Glutamatergic neuron (in vitro differentiated cells): ENCODE results near the gene WDR59. TPM values are rescaled to one million over a fixed set of nuclear protein-coding genes. Genes with fewer than 3 reads are reported as not detected.

Experiments used
- DNase-seq: peaks from one replicate; pipeline ENCODE4 v3.0.0; 2022
- H3K27ac Mint-ChIP-seq: one replicate; pipeline ENCODE4 v1.8.0; 2020; ENCODE audit warnings: mild to moderate bottlenecking, mixed read lengths, inconsistent platforms; ENCODE audit not compliant: unreplicated experiment
- H3K27me3 Mint-ChIP-seq: one replicate; pipeline ENCODE4 v1.8.0; 2020; ENCODE audit warnings: mild to moderate bottlenecking, moderate library complexity, mixed read lengths, inconsistent platforms; ENCODE audit not compliant: unreplicated experiment
- H3K36me3 Mint-ChIP-seq: one replicate; pipeline ENCODE4 v1.8.0; 2020; ENCODE audit warnings: mild to moderate bottlenecking, mixed read lengths, inconsistent platforms; ENCODE audit not compliant: unreplicated experiment
- H3K4me1 Mint-ChIP-seq: one replicate; pipeline ENCODE4 v1.8.0; 2020; ENCODE audit warnings: mild to moderate bottlenecking, low read depth, mixed read lengths, inconsistent platforms; ENCODE audit not compliant: unreplicated experiment
- H3K4me3 Mint-ChIP-seq: one replicate; pipeline ENCODE4 v1.8.0; 2020; ENCODE audit warnings: mild to moderate bottlenecking, mixed read lengths, inconsistent platforms; ENCODE audit not compliant: unreplicated experiment
- H3K9me3 Mint-ChIP-seq: one replicate; pipeline ENCODE4 v1.8.0; 2020; ENCODE audit warnings: mild to moderate bottlenecking, moderate library complexity, mixed read lengths, inconsistent platforms; ENCODE audit not compliant: unreplicated experiment
- total RNA-seq: library from RNA; stranded (reverse); fragmentation: NEBNext Ultra II Directional; extraction: Animal tissue kit (Norgen Biotek cat#: 25700); gene quantifications from one replicate; pipeline ENCODE4 v1.2.1, GENCODE V29; 2021; ENCODE audit not compliant: unreplicated experiment
- TF ChIP-seq, protein P1 (sequence below): fragments of 200-600 bp; sonication (generic); IDR thresholded peaks from one replicate; pipeline ENCODE4 v1.5.0; 2021; ENCODE audit not compliant: partially characterized antibody, unreplicated experiment

Gene WDR59
- total RNA-seq, 1 donor from 2014 or later: 65.9 TPM

DNA sequence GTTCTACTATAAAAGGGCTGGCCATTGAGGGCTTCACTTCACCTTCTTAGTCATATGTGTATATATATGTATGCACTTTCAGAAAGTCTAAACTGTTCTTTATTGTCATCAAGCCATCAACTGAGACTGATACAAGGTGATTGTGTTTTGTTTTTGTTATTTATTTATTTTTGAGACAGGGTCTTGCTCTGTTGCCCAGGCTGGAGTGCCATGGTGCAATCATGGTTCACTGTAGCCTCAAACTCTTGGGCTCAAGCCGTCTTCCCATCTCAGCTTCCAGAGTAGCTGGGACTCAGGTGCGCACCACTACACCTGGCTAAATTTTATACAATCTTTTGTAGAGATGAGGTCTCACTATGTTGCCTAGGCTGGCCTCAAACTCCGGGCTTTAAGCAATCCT, 19.5 kb upstream of the WDR59 start:
- H3K9me3 Mint-ChIP-seq: peaks cover 8% of the 10 kb centered on the region
- TF ChIP-seq, protein P1, sequence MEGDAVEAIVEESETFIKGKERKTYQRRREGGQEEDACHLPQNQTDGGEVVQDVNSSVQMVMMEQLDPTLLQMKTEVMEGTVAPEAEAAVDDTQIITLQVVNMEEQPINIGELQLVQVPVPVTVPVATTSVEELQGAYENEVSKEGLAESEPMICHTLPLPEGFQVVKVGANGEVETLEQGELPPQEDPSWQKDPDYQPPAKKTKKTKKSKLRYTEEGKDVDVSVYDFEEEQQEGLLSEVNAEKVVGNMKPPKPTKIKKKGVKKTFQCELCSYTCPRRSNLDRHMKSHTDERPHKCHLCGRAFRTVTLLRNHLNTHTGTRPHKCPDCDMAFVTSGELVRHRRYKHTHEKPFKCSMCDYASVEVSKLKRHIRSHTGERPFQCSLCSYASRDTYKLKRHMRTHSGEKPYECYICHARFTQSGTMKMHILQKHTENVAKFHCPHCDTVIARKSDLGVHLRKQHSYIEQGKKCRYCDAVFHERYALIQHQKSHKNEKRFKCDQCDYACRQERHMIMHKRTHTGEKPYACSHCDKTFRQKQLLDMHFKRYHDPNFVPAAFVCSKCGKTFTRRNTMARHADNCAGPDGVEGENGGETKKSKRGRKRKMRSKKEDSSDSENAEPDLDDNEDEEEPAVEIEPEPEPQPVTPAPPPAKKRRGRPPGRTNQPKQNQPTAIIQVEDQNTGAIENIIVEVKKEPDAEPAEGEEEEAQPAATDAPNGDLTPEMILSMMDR: no peak
- H3K36me3 Mint-ChIP-seq: no peaks in the 10 kb centered on the region
- no peak overlapping the region for H3K4me3 Mint-ChIP-seq
- H3K4me1 Mint-ChIP-seq: peaks cover 19% of the 10 kb centered on the region
- no peak overlapping the region for H3K27ac Mint-ChIP-seq
- H3K27me3 Mint-ChIP-seq: peaks cover 8% of the 10 kb centered on the region
- DNase-seq: no peak

DNA sequence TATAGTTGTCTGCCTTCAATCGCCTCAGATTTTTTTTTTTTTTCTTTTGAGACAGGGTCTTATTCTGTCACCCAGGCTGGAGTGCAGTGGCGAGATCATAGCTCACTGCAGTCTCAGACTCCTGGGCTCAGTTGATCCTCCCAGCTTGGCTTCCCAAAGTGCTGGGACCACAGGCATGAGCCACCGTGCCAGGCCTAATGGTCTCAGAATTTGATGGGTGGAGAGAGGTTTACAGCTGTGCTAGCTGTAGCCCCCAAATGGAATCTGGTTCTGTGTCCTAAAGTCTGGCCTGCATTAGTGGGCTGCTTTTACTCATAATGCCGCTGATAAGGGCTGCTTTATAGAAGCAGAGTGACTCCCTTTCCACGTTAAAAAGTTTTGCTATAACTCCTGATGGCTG, 19.0 kb upstream of the WDR59 start:
- TF ChIP-seq, protein P1: no peak
- Mint-ChIP-seq H3K4me3 (no peak overlapping the region), H3K4me1 (peaks cover 19% of the 10 kb centered on the region), H3K27ac (no peak overlapping the region), H3K36me3 (no peaks in the 10 kb centered on the region), H3K27me3 (peaks cover 8% of the 10 kb centered on the region), H3K9me3 (peaks cover 8% of the 10 kb centered on the region)
- no peak for DNase-seq

DNA sequence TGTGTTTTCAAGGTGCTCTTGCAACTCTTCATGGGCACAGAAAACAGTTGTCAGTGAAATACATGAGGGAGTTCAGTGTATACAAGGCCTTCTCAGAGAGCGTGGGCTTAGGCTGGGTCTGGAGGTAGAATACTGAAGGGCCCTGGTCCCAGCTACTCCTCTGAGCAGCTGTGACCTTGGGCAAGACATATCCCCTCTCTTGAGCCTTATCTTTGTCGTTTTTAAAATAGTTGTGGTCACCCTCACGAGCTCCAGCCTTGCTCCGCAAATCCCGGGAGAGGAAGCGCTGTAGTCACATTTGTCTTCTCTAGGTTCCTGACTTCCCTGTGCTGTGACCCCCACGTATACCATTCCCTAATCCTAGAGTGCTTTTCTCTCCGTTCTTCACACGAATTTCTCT, 17.6 kb upstream of the WDR59 start:
- no peak overlapping the region for H3K27ac Mint-ChIP-seq

DNA sequence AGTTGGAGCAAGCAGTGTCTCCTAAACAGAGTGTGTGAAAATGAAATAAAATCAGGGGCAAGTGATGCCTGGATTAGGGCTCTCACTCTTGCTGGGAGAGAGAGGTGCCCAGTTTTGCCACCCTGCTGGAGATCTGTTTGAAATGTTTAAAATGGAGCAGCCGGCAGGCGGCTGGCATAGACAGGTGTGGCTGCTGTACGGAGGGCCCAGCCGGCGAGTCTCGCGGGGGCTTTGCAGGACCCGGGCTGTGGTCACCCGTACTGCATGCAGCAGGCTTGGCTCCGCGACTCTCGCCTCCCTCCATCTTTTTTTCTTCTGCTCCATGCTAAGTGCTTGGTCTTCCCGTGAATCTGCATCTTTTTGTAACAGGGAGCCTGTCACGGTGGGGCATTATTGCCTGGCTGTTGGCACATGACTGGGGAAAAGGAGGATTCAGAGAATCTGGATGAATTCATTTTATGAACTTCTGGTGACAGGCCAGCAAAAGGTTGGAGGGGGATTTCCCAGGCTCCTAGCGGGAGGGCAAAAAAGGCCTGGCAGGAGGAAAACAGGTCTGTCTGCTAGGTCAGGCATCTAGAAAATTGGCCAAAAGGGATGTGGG, 15.7 kb upstream of the WDR59 start:
- Mint-ChIP-seq H3K9me3 (peaks cover 9% of the 10 kb centered on the region), H3K4me1 (peaks cover 19% of the 10 kb centered on the region), H3K36me3 (no peaks in the 10 kb centered on the region), H3K4me3 (peak overlapping the region; percentile 99), H3K27me3 (peaks cover 13% of the 10 kb centered on the region), H3K27ac (peak overlapping the region; percentile 86)
- peak; percentile 34 for DNase-seq
- TF ChIP-seq, protein P1: no peak

More for the DNA sequence above, 17.6 kb upstream of the WDR59 start:
- peaks cover 19% of the 10 kb centered on the region for H3K4me1 Mint-ChIP-seq
- peak overlapping the region; percentile 44 for H3K4me3 Mint-ChIP-seq
- no peaks in the 10 kb centered on the region for H3K36me3 Mint-ChIP-seq
- H3K27me3 Mint-ChIP-seq: peaks cover 13% of the 10 kb centered on the region
- DNase-seq: no peak
- H3K9me3 Mint-ChIP-seq: peaks cover 11% of the 10 kb centered on the region
- TF ChIP-seq, protein P1: no peak

DNA sequence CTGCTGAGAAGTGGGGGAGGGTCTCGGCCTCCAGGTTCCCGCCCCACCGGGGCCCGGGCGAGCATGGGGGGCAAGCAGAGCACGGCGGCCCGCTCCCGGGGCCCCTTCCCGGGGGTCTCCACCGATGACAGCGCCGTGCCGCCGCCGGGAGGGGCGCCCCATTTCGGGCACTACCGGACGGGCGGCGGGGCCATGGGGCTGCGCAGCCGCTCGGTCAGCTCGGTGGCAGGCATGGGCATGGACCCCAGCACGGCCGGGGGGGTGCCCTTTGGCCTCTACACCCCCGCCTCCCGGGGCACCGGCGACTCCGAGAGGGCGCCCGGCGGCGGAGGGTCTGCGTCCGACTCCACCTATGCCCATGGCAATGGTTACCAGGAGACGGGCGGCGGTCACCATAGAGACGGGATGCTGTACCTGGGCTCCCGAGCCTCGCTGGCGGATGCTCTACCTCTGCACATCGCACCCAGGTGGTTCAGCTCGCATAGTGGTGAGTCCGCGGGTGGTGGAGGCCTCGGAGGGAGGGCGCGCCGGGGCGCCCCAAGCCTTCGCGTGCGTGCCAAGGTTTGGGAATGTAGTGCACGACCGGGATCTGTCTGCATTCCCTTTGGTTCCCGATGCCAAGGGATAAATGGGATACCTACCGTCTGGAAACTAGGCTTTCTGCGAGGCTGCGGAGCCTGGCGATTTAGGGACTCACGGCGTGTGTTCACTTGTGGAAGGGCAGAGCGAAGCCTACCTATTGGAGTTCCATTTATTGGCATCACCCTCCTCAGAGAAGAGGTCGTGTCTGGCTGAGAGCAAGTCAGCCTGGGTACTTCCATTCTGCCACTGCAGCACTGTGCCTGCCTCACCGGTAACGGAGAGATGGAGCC, 14.9 kb upstream of the WDR59 start:
- Mint-ChIP-seq H3K4me1 (peaks cover 19% of the 10 kb centered on the region), H3K27ac (peak overlapping the region; percentile 86), H3K4me3 (peak overlapping the region; percentile 99), H3K36me3 (no peaks in the 10 kb centered on the region), H3K27me3 (peaks cover 13% of the 10 kb centered on the region), H3K9me3 (peaks cover 9% of the 10 kb centered on the region)
- TF ChIP-seq, protein P1: no peak
- peak; percentile 62 for DNase-seq
